DOHH2 (cell line): ENCODE data around the gene CH25H.

Experiments
- CTCF ChIP-seq: fragments of 200-600 bp; sonication (generic); IDR thresholded peaks from one replicate; pipeline ENCODE4 v1.5.1; 2014; ENCODE audit warnings: antibody characterized with exemption, mild to moderate bottlenecking, low read depth, low read length; ENCODE audit not compliant: poor library complexity, severe bottlenecking
- EZH2phosphoT487 ChIP-seq: fragments of 200-600 bp; sonication (generic); IDR thresholded peaks from 2 replicates; pipeline ENCODE4 v1.6.1; 2017; ENCODE audit warnings: borderline replicate concordance, mild to moderate bottlenecking, antibody characterized with exemption, low read length, moderate library complexity, mixed read lengths

DNA sequence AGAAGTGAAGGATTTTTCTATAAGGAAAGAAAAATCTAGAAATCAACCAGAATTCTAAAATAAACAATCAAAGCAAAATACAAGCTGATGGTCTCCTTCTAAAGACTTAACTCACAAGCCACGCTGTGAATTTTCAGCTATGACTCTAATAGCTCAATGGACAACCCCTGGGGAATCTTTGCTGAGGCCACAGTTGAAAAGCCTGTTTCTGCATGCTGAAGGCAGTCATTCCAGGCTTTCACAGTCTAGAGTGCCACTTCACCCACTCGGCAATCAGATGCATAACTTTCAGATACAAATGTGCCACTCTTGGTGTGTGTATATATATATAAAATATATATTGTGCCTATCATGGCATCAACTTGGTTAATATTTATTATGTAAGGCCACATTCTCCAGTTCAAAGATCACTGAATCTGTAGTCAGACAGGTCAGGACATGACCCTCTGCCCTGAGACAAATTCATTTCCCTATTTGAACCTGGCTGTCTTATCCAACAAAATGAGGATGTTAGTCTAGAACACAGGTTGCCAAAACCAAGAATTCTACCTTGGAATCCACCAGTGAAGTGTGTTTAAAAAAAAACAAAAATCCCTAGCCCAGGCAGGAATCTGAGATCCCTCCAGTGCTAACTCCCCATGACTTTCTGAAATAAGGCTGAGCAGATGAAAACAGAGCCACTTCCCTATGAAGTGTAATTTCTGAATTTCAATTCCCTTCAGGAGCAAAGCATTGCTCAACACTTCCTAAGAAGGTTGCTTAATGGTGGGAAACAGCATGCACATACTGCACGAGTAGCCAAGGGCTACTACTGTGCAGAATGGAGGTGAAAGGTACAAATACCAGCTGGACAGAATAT lies 34.6 kb upstream of the CH25H start:
- TF ChIP-seq EZH2phosphoT487 (no peak), CTCF (no peak)
